Astrocyte (in vitro differentiated cells and primary cell): ENCODE results near the gene LVRN. TPM values are rescaled to one million over a fixed set of nuclear protein-coding genes. Genes with fewer than 3 reads are reported as not detected.
A peak's percentile ranks its signal among the peaks of the same experiment; 100 is the strongest.

Experiments
- DNase-seq: peaks from one replicate; pipeline ENCODE4 v3.0.0-alpha.2; 2010; ENCODE audit warnings: low read depth
- FAIRE-seq: peaks from 2 replicates; lab custom pipeline; 2011; peaks lifted over from hg19 to GRCh38; lab: Jason Lieb, UNC
- H2AFZ ChIP-seq: 2 replicates; pipeline ENCODE4 v1.6.0; 2012; ENCODE audit warnings: low read depth, low read length, inconsistent platforms
- H3K27ac ChIP-seq: 2 replicates; pipeline ENCODE4 v1.5.1; 2011; ENCODE audit warnings: low read depth, low read length, inconsistent platforms
- H3K27me3 ChIP-seq: 2 replicates; pipeline ENCODE4 v1.6.0; 2011; ENCODE audit warnings: low read length, inconsistent platforms; ENCODE audit not compliant: insufficient read depth
- H3K36me3 ChIP-seq: 2 replicates; pipeline ENCODE4 v1.5.1; 2011; ENCODE audit warnings: low read length, inconsistent platforms; ENCODE audit not compliant: insufficient read depth
- H3K4me1 ChIP-seq: 2 replicates; pipeline ENCODE4 v1.5.1; 2011; ENCODE audit warnings: low read length, inconsistent platforms; ENCODE audit not compliant: insufficient read depth
- H3K4me2 ChIP-seq: 2 replicates; pipeline ENCODE4 v1.6.0; 2012; ENCODE audit warnings: low read length, inconsistent platforms
- H3K4me3 ChIP-seq: 2 replicates; pipeline ENCODE4 v1.5.1; 2011; ENCODE audit warnings: low read depth, mild to moderate bottlenecking, low read length, inconsistent platforms; ENCODE audit not compliant: insufficient read depth
- H3K79me2 ChIP-seq: 2 replicates; pipeline ENCODE4 v1.6.0; 2012; ENCODE audit warnings: mild to moderate bottlenecking, low read length, inconsistent platforms; ENCODE audit not compliant: insufficient read depth
- H3K9ac ChIP-seq: 2 replicates; pipeline ENCODE4 v1.6.0; 2012; ENCODE audit warnings: mild to moderate bottlenecking, low read length, inconsistent platforms
- H3K9me3 ChIP-seq: 2 replicates; pipeline ENCODE4 v1.5.1; 2012; ENCODE audit warnings: low read depth, mild to moderate bottlenecking, low read length, inconsistent platforms; ENCODE audit not compliant: insufficient read depth
- H4K20me1 ChIP-seq: 2 replicates; pipeline ENCODE4 v1.6.0; 2012; ENCODE audit warnings: low read length, inconsistent platforms; ENCODE audit not compliant: insufficient read depth
- H3K27ac Mint-ChIP-seq: one replicate; pipeline ENCODE4 v1.8.0; 2021; ENCODE audit warnings: mild to moderate bottlenecking, mixed read lengths; ENCODE audit not compliant: unreplicated experiment
- H3K27me3 Mint-ChIP-seq: one replicate; pipeline ENCODE4 v1.8.0; 2021; ENCODE audit warnings: low read depth, mixed read lengths; ENCODE audit not compliant: unreplicated experiment
- H3K36me3 Mint-ChIP-seq: one replicate; pipeline ENCODE4 v1.8.0; 2021; ENCODE audit warnings: low read depth, mixed read lengths; ENCODE audit not compliant: unreplicated experiment
- H3K4me1 Mint-ChIP-seq: one replicate; pipeline ENCODE4 v1.8.0; 2021; ENCODE audit warnings: low read depth, mixed read lengths; ENCODE audit not compliant: unreplicated experiment
- H3K4me3 Mint-ChIP-seq: one replicate; pipeline ENCODE4 v1.8.0; 2021; ENCODE audit warnings: mild to moderate bottlenecking, moderate library complexity, mixed read lengths; ENCODE audit not compliant: unreplicated experiment
- H3K9me3 Mint-ChIP-seq: one replicate; pipeline ENCODE4 v1.8.0; 2021; ENCODE audit warnings: mild to moderate bottlenecking, mixed read lengths; ENCODE audit not compliant: unreplicated experiment
- CTCF ChIP-seq: IDR thresholded peaks from 2 replicates; pipeline ENCODE4 v1.5.1; 2011; ENCODE audit warnings: low read depth, mild to moderate bottlenecking, inconsistent platforms, low read length, moderate library complexity; ENCODE audit not compliant: insufficient read depth
- EZH2 ChIP-seq: IDR thresholded peaks from 2 replicates; pipeline ENCODE4 v1.6.1; 2012; ENCODE audit warnings: mild to moderate bottlenecking, low read length, inconsistent platforms; ENCODE audit not compliant: insufficient read depth
- total RNA-seq: library from RNA; stranded (reverse); gene quantifications from 2 replicates; pipeline ENCODE4 v1.2.1, GENCODE V29; 2021

LVRN gene
- total RNA-seq, 1 donor from 2014 or later, result 0.64 TPM

- Histone ChIP-seq H3K27ac (no peak overlapping the region), H4K20me1 (no peaks in the 10 kb centered on the region), H3K79me2 (no peaks in the 10 kb centered on the region), H3K9me3 (no peaks in the 10 kb centered on the region), H2AFZ (no peak overlapping the region), H3K9ac (no peak overlapping the region), H3K27me3 (no peaks in the 10 kb centered on the region), H3K4me2 (no peak overlapping the region), H3K4me3 (no peak overlapping the region), H3K36me3 (no peaks in the 10 kb centered on the region), H3K4me1 (no peaks in the 10 kb centered on the region)
- FAIRE-seq (no peak), DNase-seq (no peak)
- Mint-ChIP-seq H3K36me3 (no peaks in the 10 kb centered on the region), H3K27me3 (no peaks in the 10 kb centered on the region), H3K9me3 (no peaks in the 10 kb centered on the region), H3K4me1 (no peaks in the 10 kb centered on the region), H3K4me3 (no peak overlapping the region), H3K27ac (no peak overlapping the region)
- no peak for TF ChIP-seq CTCF
- no peak for TF ChIP-seq EZH2
Observed at GRCh38 chr5:116025866-116026265, 63.6 kb downstream of the LVRN start.

- Histone ChIP-seq H3K4me1 (no peaks in the 10 kb centered on the region), H3K9ac (no peak within 1 kb of the TSS), H3K4me2 (peak within 1 kb of the TSS; percentile 36), H3K4me3 (no peak within 1 kb of the TSS), H3K9me3 (no peaks in the 10 kb centered on the region), H3K79me2 (no peaks in the 10 kb centered on the region), H3K27me3 (no peaks in the 10 kb centered on the region), H2AFZ (no peak within 1 kb of the TSS), H4K20me1 (no peaks in the 10 kb centered on the region), H3K27ac (no peak within 1 kb of the TSS), H3K36me3 (no peaks in the 10 kb centered on the region)
- TF ChIP-seq EZH2 (no peak), CTCF (peak; percentile 18)
- DNase-seq (peak; percentile 88), FAIRE-seq (peak; percentile 73)
- Mint-ChIP-seq H3K27me3 (peaks cover 2% of the 10 kb centered on the region), H3K36me3 (no peaks in the 10 kb centered on the region), H3K27ac (peak within 1 kb of the TSS; percentile 4), H3K4me1 (peaks cover 4% of the 10 kb centered on the region), H3K4me3 (no peak within 1 kb of the TSS), H3K9me3 (peaks cover 2% of the 10 kb centered on the region)
Observed at GRCh38 chr5:116032094-116032517, 69.8 kb downstream of the LVRN start, which contains the start of gene ARL14EPL. ARL14EPL (plus strand) TSS chr5:116032472; CDS start chr5:116051466, 18,994 bp downstream.

GRCh38 chr5:116032991-116033390 is 70.7 kb downstream of the LVRN start:
- Histone ChIP-seq H3K36me3 (no peaks in the 10 kb centered on the region), H3K9me3 (no peaks in the 10 kb centered on the region), H3K27me3 (no peaks in the 10 kb centered on the region), H3K27ac (no peak overlapping the region), H3K4me2 (no peak overlapping the region), H2AFZ (no peak overlapping the region), H3K4me3 (no peak overlapping the region), H3K9ac (no peak overlapping the region), H3K4me1 (no peaks in the 10 kb centered on the region), H3K79me2 (no peaks in the 10 kb centered on the region), H4K20me1 (no peaks in the 10 kb centered on the region)
- Mint-ChIP-seq H3K36me3 (no peaks in the 10 kb centered on the region), H3K4me3 (no peak overlapping the region), H3K4me1 (peaks cover 4% of the 10 kb centered on the region), H3K27ac (no peak overlapping the region), H3K9me3 (peaks cover 2% of the 10 kb centered on the region), H3K27me3 (peaks cover 2% of the 10 kb centered on the region)
- no peak for TF ChIP-seq EZH2
- no peak for TF ChIP-seq CTCF
- no peak for FAIRE-seq
- DNase-seq, result no peak
